Cardiac fibroblast (primary cell): ENCODE results near the gene FBXO47.

Experiments
- DNase-seq, 2 donors: peaks; one replicate each; pipeline versions ENCODE4 v3.0.0 to v3.0.0-alpha.2; 2010; ENCODE audit warnings: low read depth in 2 of 2
- H3K4me3 ChIP-seq, 2 donors: replicated peaks in 1 of 2; 1 replicate in 1 of 2; 2 replicates in 1 of 2; pipeline ENCODE4 v1.5.1; 2011; ENCODE audit warnings: low read depth in 2 of 2, low read length in 2 of 2, mild to moderate bottlenecking in 2 of 2, moderate library complexity in 1 of 2
- CTCF ChIP-seq: IDR thresholded peaks from one replicate; pipeline ENCODE4 v1.5.1; 2011; ENCODE audit warnings: low read depth, mild to moderate bottlenecking, low read length, inconsistent platforms

FBXO47 gene

GRCh38 chr17:38920374-38921291 lies 46.6 kb downstream of the FBXO47 start:
- H3K4me3 ChIP-seq, result no peak overlapping the region
- no peak for TF ChIP-seq CTCF
- no peak for DNase-seq

- no peak for DNase-seq
- no peak for TF ChIP-seq CTCF
- H3K4me3 ChIP-seq, result no peak overlapping the region
These were observed 47.7 kb downstream of the FBXO47 start for GRCh38 chr17:38919316-38920078.

- TF ChIP-seq CTCF, result no peak
- no peak overlapping the region for H3K4me3 ChIP-seq
- DNase-seq, result no peak
These were observed 48.3 kb downstream of the FBXO47 start for GRCh38 chr17:38918916-38919315.

- H3K4me3 ChIP-seq, result no peak overlapping the region
- no peak for TF ChIP-seq CTCF
- DNase-seq, result no peak
These were observed 48.9 kb downstream of the FBXO47 start for GRCh38 chr17:38918129-38918913.

GRCh38 chr17:38917259-38917658 lies 49.9 kb downstream of the FBXO47 start:
- no peak for TF ChIP-seq CTCF
- DNase-seq, result no peak
- no peak overlapping the region for H3K4me3 ChIP-seq

- TF ChIP-seq CTCF, result no peak
- no peak overlapping the region for H3K4me3 ChIP-seq
- DNase-seq, result no peak
These were observed 50.4 kb downstream of the FBXO47 start for GRCh38 chr17:38916771-38917170.
